ENCODE data around the gene NBEAL2. TPM values are rescaled to one million over a fixed set of nuclear protein-coding genes. Genes with fewer than 3 reads are reported as not detected.

Gene NBEAL2
- total and polyA plus RNA-seq, 5 donors from 2014 or later: 4.7 to 429 (median 10.1) TPM

- H3K36me3 ChIP-seq (ENCODE audit: control insufficient read depth, insufficient read depth, low read length): peaks cover 55% of the 10 kb centered on the region
- Mint-ChIP-seq H3K36me3 (peaks cover 39% of the 10 kb centered on the region), H3K4me1 (peaks cover 20 to 31% (median 27%) of the 10 kb centered on the region in 4 donors), H3K4me3 (no peak overlapping the region), H3K9me3 (peaks cover 0 to 4% (median 0%) of the 10 kb centered on the region in 7 donors), H3K27me3 (no peaks in the 10 kb centered on the region), H3K27ac (peak overlapping the region in 2 of 3 donors; percentile 11 to 69)
- H3K4me3 ChIP-seq (ENCODE audit: low read depth, low read length): no peak overlapping the region
- DNase-seq (no peak), ATAC-seq (ENCODE audit: low read depth in 2 of 2) (no peak)
- no peaks in the 10 kb centered on the region for H3K9me3 ChIP-seq (ENCODE audit: control insufficient read depth in 2 of 2, low read length in 2 of 2)
- H3K4me1 ChIP-seq (ENCODE audit: control insufficient read depth, insufficient read depth, low read length, poor library complexity, severe bottlenecking): peaks cover 14% of the 10 kb centered on the region
- H3K27me3 ChIP-seq (ENCODE audit: control insufficient read depth, insufficient read depth, low read length): no peaks in the 10 kb centered on the region
- no peak overlapping the region for H3K27ac ChIP-seq (ENCODE audit: insufficient read depth, low read length, poor library complexity, severe bottlenecking)
Observed at GRCh38 chr3:47042231-47042791, 62.8 kb downstream of the NBEAL2 start.

- Histone ChIP-seq H3K9me3 (ENCODE audit: control insufficient read depth in 2 of 2, low read length in 2 of 2) (no peaks in the 10 kb centered on the region), H3K27ac (ENCODE audit: insufficient read depth, low read length, poor library complexity, severe bottlenecking) (no peak overlapping the region), H3K4me1 (ENCODE audit: control insufficient read depth, insufficient read depth, low read length, poor library complexity, severe bottlenecking) (no peaks in the 10 kb centered on the region), H3K4me3 (ENCODE audit: low read depth, low read length) (no peak overlapping the region), H3K36me3 (ENCODE audit: control insufficient read depth, insufficient read depth, low read length) (peaks cover 34% of the 10 kb centered on the region), H3K27me3 (ENCODE audit: control insufficient read depth, insufficient read depth, low read length) (no peaks in the 10 kb centered on the region)
- H3K27me3 Mint-ChIP-seq: no peaks in the 10 kb centered on the region
- no peak overlapping the region for H3K4me3 Mint-ChIP-seq
- H3K9me3 Mint-ChIP-seq: no peaks in the 10 kb centered on the region
- H3K27ac Mint-ChIP-seq: peak overlapping the region in 1 of 3 donors; percentile 85
- ATAC-seq (ENCODE audit: low read depth in 2 of 2) (no peak), DNase-seq (no peak)
- H3K36me3 Mint-ChIP-seq: peaks cover 16% of the 10 kb centered on the region
- peaks cover 14 to 19% (median 16%) of the 10 kb centered on the region in 4 donors for H3K4me1 Mint-ChIP-seq
Observed at GRCh38 chr3:47047069-47047468, 67.6 kb downstream of the NBEAL2 start.

- peak overlapping the region in 2 of 3 donors; percentile 3 to 85 for H3K27ac Mint-ChIP-seq
Observed at GRCh38 chr3:47047673-47048072, 68.2 kb downstream of the NBEAL2 start.

GRCh38 chr3:47054412-47054811 is 74.9 kb downstream of the NBEAL2 start:
- peak overlapping the region in 1 of 3 donors; percentile 62 for H3K27ac Mint-ChIP-seq
- peaks cover 33% of the 10 kb centered on the region for H3K4me1 ChIP-seq (ENCODE audit: control insufficient read depth, insufficient read depth, low read length, poor library complexity, severe bottlenecking)
- ATAC-seq (ENCODE audit: low read depth in 2 of 2) (no peak), DNase-seq (no peak)
- H3K27ac ChIP-seq (ENCODE audit: insufficient read depth, low read length, poor library complexity, severe bottlenecking): no peak overlapping the region
- no peaks in the 10 kb centered on the region for H3K9me3 Mint-ChIP-seq
- no peaks in the 10 kb centered on the region for H3K27me3 ChIP-seq (ENCODE audit: control insufficient read depth, insufficient read depth, low read length)
- H3K36me3 ChIP-seq (ENCODE audit: control insufficient read depth, insufficient read depth, low read length): peaks cover 14% of the 10 kb centered on the region
- H3K4me3 Mint-ChIP-seq: no peak overlapping the region
- no peaks in the 10 kb centered on the region for H3K9me3 ChIP-seq (ENCODE audit: control insufficient read depth in 2 of 2, low read length in 2 of 2)
- H3K4me1 Mint-ChIP-seq: peaks cover 35 to 43% (median 39%) of the 10 kb centered on the region in 4 donors
- peaks cover 26% of the 10 kb centered on the region for H3K36me3 Mint-ChIP-seq
- no peak overlapping the region for H3K4me3 ChIP-seq (ENCODE audit: low read depth, low read length)
- H3K27me3 Mint-ChIP-seq: no peaks in the 10 kb centered on the region

More at GRCh38 chr3:47047673-47048072, 68.2 kb downstream of the NBEAL2 start:
- Histone ChIP-seq H3K27me3 (ENCODE audit: control insufficient read depth, insufficient read depth, low read length) (no peaks in the 10 kb centered on the region), H3K27ac (ENCODE audit: insufficient read depth, low read length, poor library complexity, severe bottlenecking) (no peak overlapping the region), H3K36me3 (ENCODE audit: control insufficient read depth, insufficient read depth, low read length) (peaks cover 31% of the 10 kb centered on the region), H3K4me1 (ENCODE audit: control insufficient read depth, insufficient read depth, low read length, poor library complexity, severe bottlenecking) (no peaks in the 10 kb centered on the region), H3K9me3 (ENCODE audit: control insufficient read depth in 2 of 2, low read length in 2 of 2) (no peaks in the 10 kb centered on the region), H3K4me3 (ENCODE audit: low read depth, low read length) (no peak overlapping the region)
- Mint-ChIP-seq H3K9me3 (no peaks in the 10 kb centered on the region), H3K36me3 (peaks cover 11% of the 10 kb centered on the region), H3K4me1 (peaks cover 13 to 19% (median 16%) of the 10 kb centered on the region in 4 donors), H3K27me3 (no peaks in the 10 kb centered on the region), H3K4me3 (peak overlapping the region in 1 of 4 donors; percentile 3)
- DNase-seq (no peak), ATAC-seq (ENCODE audit: low read depth in 2 of 2) (no peak)

GRCh38 chr3:47056705-47057104 is 77.2 kb downstream of the NBEAL2 start:
- DNase-seq: no peak
- ATAC-seq (ENCODE audit: low read depth in 2 of 2): no peak
- Histone ChIP-seq H3K36me3 (ENCODE audit: control insufficient read depth, insufficient read depth, low read length) (peaks cover 27% of the 10 kb centered on the region), H3K9me3 (ENCODE audit: control insufficient read depth in 2 of 2, low read length in 2 of 2) (no peaks in the 10 kb centered on the region), H3K4me3 (ENCODE audit: low read depth, low read length) (peak overlapping the region; percentile 13), H3K27me3 (ENCODE audit: control insufficient read depth, insufficient read depth, low read length) (no peaks in the 10 kb centered on the region), H3K4me1 (ENCODE audit: control insufficient read depth, insufficient read depth, low read length, poor library complexity, severe bottlenecking) (peaks cover 33% of the 10 kb centered on the region), H3K27ac (ENCODE audit: insufficient read depth, low read length, poor library complexity, severe bottlenecking) (peak overlapping the region; percentile 65)
- H3K9me3 Mint-ChIP-seq: no peaks in the 10 kb centered on the region
- H3K4me1 Mint-ChIP-seq: peaks cover 30 to 53% (median 40%) of the 10 kb centered on the region in 4 donors
- peaks cover 42% of the 10 kb centered on the region for H3K36me3 Mint-ChIP-seq
- peak overlapping the region; percentile 93 to 97 (median 94) for H3K27ac Mint-ChIP-seq
- no peaks in the 10 kb centered on the region for H3K27me3 Mint-ChIP-seq
- peak overlapping the region in 2 of 4 donors; percentile 17 to 67 for H3K4me3 Mint-ChIP-seq

- Mint-ChIP-seq H3K27me3 (no peaks in the 10 kb centered on the region), H3K4me3 (peak overlapping the region; percentile 2 to 67 (median 27)), H3K27ac (peak overlapping the region; percentile 93 to 97 (median 94)), H3K4me1 (peaks cover 34 to 58% (median 42%) of the 10 kb centered on the region in 4 donors), H3K36me3 (peaks cover 48% of the 10 kb centered on the region), H3K9me3 (no peaks in the 10 kb centered on the region)
- no peaks in the 10 kb centered on the region for H3K9me3 ChIP-seq (ENCODE audit: control insufficient read depth in 2 of 2, low read length in 2 of 2)
- H3K4me1 ChIP-seq (ENCODE audit: control insufficient read depth, insufficient read depth, low read length, poor library complexity, severe bottlenecking): peaks cover 33% of the 10 kb centered on the region
- DNase-seq (peak; percentile 37 to 78 (median 77)), ATAC-seq (ENCODE audit: low read depth in 2 of 2) (peak; percentile 89 to 91)
- peak overlapping the region; percentile 52 for H3K4me3 ChIP-seq (ENCODE audit: low read depth, low read length)
- H3K36me3 ChIP-seq (ENCODE audit: control insufficient read depth, insufficient read depth, low read length): peaks cover 23% of the 10 kb centered on the region
- peak overlapping the region; percentile 65 for H3K27ac ChIP-seq (ENCODE audit: insufficient read depth, low read length, poor library complexity, severe bottlenecking)
- H3K27me3 ChIP-seq (ENCODE audit: control insufficient read depth, insufficient read depth, low read length): no peaks in the 10 kb centered on the region
Observed at GRCh38 chr3:47057212-47057671, 77.8 kb downstream of the NBEAL2 start.

Other genes with a start within 250 kb of the NBEAL2 start
- not detected for gene MYL3, start 116.2 kb upstream of the NBEAL2 start, total RNA-seq
- gene MYL3, start 116.2 kb upstream of the NBEAL2 start, polyA plus RNA-seq: not detected
- gene PTH1R, start 101.9 kb upstream of the NBEAL2 start, total RNA-seq: not detected
- not detected for gene PTH1R, start 101.9 kb upstream of the NBEAL2 start, polyA plus RNA-seq
- gene CCDC12, start 2.9 kb upstream of the NBEAL2 start, total RNA-seq: 71.8 TPM
- 100 to 1,000 TPM in 3 of 4 donors, 10 to 100 TPM in 1; 90.4 to 116 (median 106) TPM for gene CCDC12, start 2.9 kb upstream of the NBEAL2 start, polyA plus RNA-seq
- 93.7 TPM for gene SETD2, start 184.4 kb downstream of the NBEAL2 start, total RNA-seq
- 10 to 100 TPM; 10.4 to 12.3 (median 11.1) TPM for gene SETD2, start 184.4 kb downstream of the NBEAL2 start, polyA plus RNA-seq

All from CD4-positive, CD25-positive, alpha-beta regulatory T cell (primary cell).